Measurements from ENCODE around the gene MOB1A.

Gene MOB1A

GRCh38 chr2:74198461-74199274 is 20.0 kb upstream of the MOB1A start, which contains the start of gene MTHFD2:
Gene MTHFD2 (plus strand): TSS chr2:74198615. CDS start chr2:74198642, 27 bp downstream.
- Histone ChIP-seq H3K4me2 (ENCODE audit: low read length) (peak within 1 kb of the TSS; percentile 97), H3K4me3 (ENCODE audit: low read length) (peak within 1 kb of the TSS; percentile 100), H3K9me3 (ENCODE audit: insufficient read depth, low read length) (no peaks in the 10 kb centered on the region), H3K27me3 (ENCODE audit: low read depth, low read length) (no peaks in the 10 kb centered on the region), H4K20me1 (ENCODE audit: insufficient read depth, low read length) (peaks cover 46% of the 10 kb centered on the region), H3K79me2 (ENCODE audit: low read length) (peaks cover 63% of the 10 kb centered on the region), H3K36me3 (replicated peaks; ENCODE audit: low read depth, low read length) (peaks cover 27% of the 10 kb centered on the region), H3K4me1 (ENCODE audit: low read length) (peaks cover 46% of the 10 kb centered on the region), H3K9ac (ENCODE audit: low read length) (peak within 1 kb of the TSS; percentile 99), H2AFZ (ENCODE audit: low read depth, low read length) (peak within 1 kb of the TSS; percentile 82), H3K27ac (ENCODE audit: low read length) (peak within 1 kb of the TSS; percentile 92)
- TF ChIP-seq EZH2phosphoT487 (IDR thresholded peaks at IDR 0.05; ENCODE audit: low read depth): no peak
- TF ChIP-seq, protein P1, sequence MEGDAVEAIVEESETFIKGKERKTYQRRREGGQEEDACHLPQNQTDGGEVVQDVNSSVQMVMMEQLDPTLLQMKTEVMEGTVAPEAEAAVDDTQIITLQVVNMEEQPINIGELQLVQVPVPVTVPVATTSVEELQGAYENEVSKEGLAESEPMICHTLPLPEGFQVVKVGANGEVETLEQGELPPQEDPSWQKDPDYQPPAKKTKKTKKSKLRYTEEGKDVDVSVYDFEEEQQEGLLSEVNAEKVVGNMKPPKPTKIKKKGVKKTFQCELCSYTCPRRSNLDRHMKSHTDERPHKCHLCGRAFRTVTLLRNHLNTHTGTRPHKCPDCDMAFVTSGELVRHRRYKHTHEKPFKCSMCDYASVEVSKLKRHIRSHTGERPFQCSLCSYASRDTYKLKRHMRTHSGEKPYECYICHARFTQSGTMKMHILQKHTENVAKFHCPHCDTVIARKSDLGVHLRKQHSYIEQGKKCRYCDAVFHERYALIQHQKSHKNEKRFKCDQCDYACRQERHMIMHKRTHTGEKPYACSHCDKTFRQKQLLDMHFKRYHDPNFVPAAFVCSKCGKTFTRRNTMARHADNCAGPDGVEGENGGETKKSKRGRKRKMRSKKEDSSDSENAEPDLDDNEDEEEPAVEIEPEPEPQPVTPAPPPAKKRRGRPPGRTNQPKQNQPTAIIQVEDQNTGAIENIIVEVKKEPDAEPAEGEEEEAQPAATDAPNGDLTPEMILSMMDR (IDR thresholded peaks at IDR 0.05; ENCODE audit: low read depth, low read length): peak; percentile 68

DNA sequence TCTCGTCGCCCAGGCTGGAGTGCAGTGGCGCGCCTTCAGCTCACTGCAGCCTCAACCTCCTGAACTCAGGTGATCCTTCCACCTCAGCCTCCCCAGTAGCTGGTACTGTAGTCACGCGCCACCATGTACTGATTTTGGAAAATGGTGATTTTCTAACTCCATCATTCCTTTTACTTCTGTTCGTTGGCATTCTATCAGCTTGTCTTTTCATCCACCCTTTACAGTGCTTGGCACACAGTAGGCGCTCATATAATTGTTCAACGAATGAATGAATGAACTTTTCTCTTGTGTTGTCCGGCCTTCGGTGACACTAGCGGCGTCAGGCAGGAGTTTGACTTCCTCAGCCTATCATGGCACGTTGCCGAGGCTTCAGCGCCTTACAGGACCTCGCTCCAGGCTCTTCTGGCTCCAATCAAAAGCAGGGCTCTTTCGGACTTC is 19.4 kb upstream of the MOB1A start:
- H3K4me3 ChIP-seq (ENCODE audit: low read length): peak overlapping the region; percentile 100
- peak overlapping the region; percentile 64 for H3K9ac ChIP-seq (ENCODE audit: low read length)
- H3K27ac ChIP-seq (ENCODE audit: low read length): peak overlapping the region; percentile 49
- peaks cover 27% of the 10 kb centered on the region for H3K36me3 ChIP-seq (replicated peaks; ENCODE audit: low read depth, low read length)
- TF ChIP-seq, protein P1 (IDR thresholded peaks at IDR 0.05; ENCODE audit: low read depth, low read length): no peak
- no peak for TF ChIP-seq EZH2phosphoT487 (IDR thresholded peaks at IDR 0.05; ENCODE audit: low read depth)
- H3K9me3 ChIP-seq (ENCODE audit: insufficient read depth, low read length): no peaks in the 10 kb centered on the region
- peak overlapping the region; percentile 82 for H2AFZ ChIP-seq (ENCODE audit: low read depth, low read length)
- peaks cover 57% of the 10 kb centered on the region for H3K79me2 ChIP-seq (ENCODE audit: low read length)
- no peaks in the 10 kb centered on the region for H3K27me3 ChIP-seq (ENCODE audit: low read depth, low read length)
- H3K4me2 ChIP-seq (ENCODE audit: low read length): peak overlapping the region; percentile 97
- peaks cover 40% of the 10 kb centered on the region for H4K20me1 ChIP-seq (ENCODE audit: insufficient read depth, low read length)
- H3K4me1 ChIP-seq (ENCODE audit: low read length): peaks cover 46% of the 10 kb centered on the region

- H3K4me2 ChIP-seq (ENCODE audit: low read length): no peak overlapping the region
- no peak overlapping the region for H3K27ac ChIP-seq (ENCODE audit: low read length)
- no peak overlapping the region for H3K9ac ChIP-seq (ENCODE audit: low read length)
- peaks cover 24% of the 10 kb centered on the region for H3K36me3 ChIP-seq (replicated peaks; ENCODE audit: low read depth, low read length)
- H3K4me3 ChIP-seq (ENCODE audit: low read length): no peak overlapping the region
- H3K4me1 ChIP-seq (ENCODE audit: low read length): peaks cover 48% of the 10 kb centered on the region
- no peaks in the 10 kb centered on the region for H3K27me3 ChIP-seq (ENCODE audit: low read depth, low read length)
- peaks cover 47% of the 10 kb centered on the region for H3K79me2 ChIP-seq (ENCODE audit: low read length)
- TF ChIP-seq EZH2phosphoT487 (IDR thresholded peaks at IDR 0.05; ENCODE audit: low read depth): no peak
- TF ChIP-seq, protein P1 (IDR thresholded peaks at IDR 0.05; ENCODE audit: low read depth, low read length): no peak
- H3K9me3 ChIP-seq (ENCODE audit: insufficient read depth, low read length): no peaks in the 10 kb centered on the region
- H4K20me1 ChIP-seq (ENCODE audit: insufficient read depth, low read length): peaks cover 30% of the 10 kb centered on the region
- no peak overlapping the region for H2AFZ ChIP-seq (ENCODE audit: low read depth, low read length)
These were observed 18.4 kb upstream of the MOB1A start for GRCh38 chr2:74197049-74197448.

- H3K79me2 ChIP-seq (ENCODE audit: low read length): peaks cover 24% of the 10 kb centered on the region
- no peaks in the 10 kb centered on the region for H3K27me3 ChIP-seq (ENCODE audit: low read depth, low read length)
- no peak overlapping the region for H3K4me3 ChIP-seq (ENCODE audit: low read length)
- peaks cover 47% of the 10 kb centered on the region for H3K4me1 ChIP-seq (ENCODE audit: low read length)
- peaks cover 7% of the 10 kb centered on the region for H3K36me3 ChIP-seq (replicated peaks; ENCODE audit: low read depth, low read length)
- 0 out of 2 replicates have a peak overlapping the region, but pooled peaks have one; percentile 3 for H2AFZ ChIP-seq (ENCODE audit: low read depth, low read length)
- H3K9me3 ChIP-seq (ENCODE audit: insufficient read depth, low read length): no peaks in the 10 kb centered on the region
- H3K4me2 ChIP-seq (ENCODE audit: low read length): peak overlapping the region; percentile 34
- peaks cover 7% of the 10 kb centered on the region for H4K20me1 ChIP-seq (ENCODE audit: insufficient read depth, low read length)
- no peak overlapping the region for H3K9ac ChIP-seq (ENCODE audit: low read length)
- no peak overlapping the region for H3K27ac ChIP-seq (ENCODE audit: low read length)
- TF ChIP-seq, protein P1 (IDR thresholded peaks at IDR 0.05; ENCODE audit: low read depth, low read length): no peak
These were observed 16.1 kb upstream of the MOB1A start for GRCh38 chr2:74194799-74195198.

Measured in OCI-LY3 (cell line).